H1 (cell line): ENCODE measurements around the gene CHCHD1. TPM values are rescaled to one million over a fixed set of nuclear protein-coding genes. Genes with fewer than 3 reads are reported as not detected.
A peak's percentile ranks its signal among the peaks of the same experiment; 100 is the strongest.

Experiments used
- ATF2 ChIP-seq: IDR thresholded peaks from 2 replicates; pipeline ENCODE4 v1.6.1; 2012; ENCODE audit warnings: low read length, inconsistent platforms
- BACH1 ChIP-seq: IDR thresholded peaks from 2 replicates; pipeline ENCODE4 v1.6.1; 2012; ENCODE audit warnings: low read length, improper control_type of control experiment
- CEBPB ChIP-seq: IDR thresholded peaks from 2 replicates; pipeline ENCODE4 v1.6.1; 2012; ENCODE audit warnings: low read depth, low read length
- EGR1 ChIP-seq: IDR thresholded peaks from 2 replicates; pipeline ENCODE4 v1.6.1; 2011; ENCODE audit warnings: low read depth, low read length, borderline replicate concordance
- GABPA ChIP-seq: IDR thresholded peaks from 2 replicates; pipeline ENCODE4 v1.6.1; 2011; ENCODE audit warnings: mild to moderate bottlenecking, low read length, moderate library complexity, borderline replicate concordance; ENCODE audit not compliant: insufficient read depth
- JUN ChIP-seq: IDR thresholded peaks from 2 replicates; pipeline ENCODE4 v1.6.1; 2011; ENCODE audit warnings: low read depth, mild to moderate bottlenecking, improper control_type of control experiment, low read length
- KDM1A ChIP-seq: fragments of 200-600, 300-600 bp; sonication (generic); IDR thresholded peaks from 2 replicates; pipeline ENCODE4 v1.7.1; 2016; ENCODE audit warnings: mild to moderate bottlenecking, low read length, borderline replicate concordance
- MAFK ChIP-seq: IDR thresholded peaks from 2 replicates; pipeline ENCODE4 v1.6.1; 2012; ENCODE audit warnings: low read depth, mild to moderate bottlenecking, improper control_type of control experiment, low read length
- PHF8 ChIP-seq: fragments of 200-600 bp; sonication (generic); conservative IDR thresholded peaks from 2 replicates; pipeline ENCODE4 v1.7.1; 2012; ENCODE audit warnings: low read depth, mild to moderate bottlenecking, inconsistent platforms, low read length, moderate library complexity
- POLR2A ChIP-seq, 2 experiments: IDR thresholded peaks; 1 replicate in 1 of 2; 2 replicates in 1 of 2; pipeline ENCODE4 v1.6.1; 2011; ENCODE audit warnings: low read depth in 2 of 2, low read length in 2 of 2, mild to moderate bottlenecking in 2 of 2; ENCODE audit errors: control extremely low read depth in 1 of 2
- POLR2AphosphoS5 ChIP-seq: IDR thresholded peaks from 2 replicates; pipeline ENCODE4 v1.6.1; 2011; ENCODE audit warnings: low read depth, low read length
- RFX5 ChIP-seq: IDR thresholded peaks from 2 replicates; pipeline ENCODE4 v1.6.1; 2011; ENCODE audit warnings: low read depth, low read length, improper control_type of control experiment, borderline replicate concordance
- RXRA ChIP-seq: IDR thresholded peaks from 2 replicates; pipeline ENCODE4 v1.6.1; 2011; ENCODE audit warnings: low read depth, mild to moderate bottlenecking, low read length, moderate library complexity; ENCODE audit not compliant: insufficient read depth
- SUZ12 ChIP-seq: fragments of 200-600 bp; sonication (generic); IDR thresholded peaks from 2 replicates; pipeline ENCODE4 v1.6.1; 2012; ENCODE audit warnings: mild to moderate bottlenecking, inconsistent platforms, low read length, moderate library complexity, mixed read lengths
- TAF1 ChIP-seq: IDR thresholded peaks from 2 replicates; pipeline ENCODE4 v1.6.1; 2011; ENCODE audit warnings: mild to moderate bottlenecking, low read depth, low read length
- TCF12 ChIP-seq: IDR thresholded peaks from 2 replicates; pipeline ENCODE4 v1.6.1; 2011; ENCODE audit warnings: low read depth, mild to moderate bottlenecking, low read length
- USF2 ChIP-seq: IDR thresholded peaks from 2 replicates; pipeline ENCODE4 v1.6.1; 2011; ENCODE audit warnings: low read length, improper control_type of control experiment
- YY1 ChIP-seq: IDR thresholded peaks from 2 replicates; pipeline ENCODE4 v1.6.1; 2011; ENCODE audit warnings: low read depth, mild to moderate bottlenecking, low read length
- polyA plus RNA-seq, 7 experiments: library from polyadenylated mRNA; depleted of rRNA in 3 of 7; stranded (reverse) in 5 of 7; unstranded in 2 of 7; fragments of >200 nt in 5 of 7; fragments of 200-250 nt in 2 of 7; gene quantifications; 1 replicate in 5 of 7; 2 replicates in 1 of 7; 4 replicates in 1 of 7; pipeline versions ENCODE4 v1.2.1 to v1.2.3, GENCODE V29; 2011 to 2013; ENCODE audit warnings: missing spikeins in 2 of 7, mixed read lengths in 2 of 7
- total RNA-seq: library from RNA; stranded (reverse); fragmentation: NEBNext Ultra II Directional; extraction: Animal tissue kit (Norgen Biotek cat#: 25700); gene quantifications from 2 replicates; pipeline ENCODE4 v1.2.1, GENCODE V29; 2021
- TF ChIP-seq, protein P1 (sequence below): IDR thresholded peaks from 2 replicates; pipeline ENCODE4 v1.6.1; 2012; ENCODE audit warnings: inconsistent platforms
- TF ChIP-seq, protein P2 (sequence below), 3 experiments: IDR thresholded peaks; 1 replicate in 2 of 3; 2 replicates in 1 of 3; pipeline versions ENCODE4 v1.5.1 to v1.6.1; 2011; ENCODE audit warnings: low read length in 3 of 3, mild to moderate bottlenecking in 3 of 3, inconsistent platforms in 2 of 3, low read depth in 1 of 3, moderate library complexity in 1 of 3; ENCODE audit not compliant: insufficient read depth in 1 of 3; ENCODE audit errors: control extremely low read depth in 1 of 3

Gene CHCHD1
- total and polyA plus RNA-seq, 2 of the 8 experiments (the other 6 are each of a cell fraction or from before 2014, with no cell fraction given) = 44.9 to 58.1 TPM

DNA sequence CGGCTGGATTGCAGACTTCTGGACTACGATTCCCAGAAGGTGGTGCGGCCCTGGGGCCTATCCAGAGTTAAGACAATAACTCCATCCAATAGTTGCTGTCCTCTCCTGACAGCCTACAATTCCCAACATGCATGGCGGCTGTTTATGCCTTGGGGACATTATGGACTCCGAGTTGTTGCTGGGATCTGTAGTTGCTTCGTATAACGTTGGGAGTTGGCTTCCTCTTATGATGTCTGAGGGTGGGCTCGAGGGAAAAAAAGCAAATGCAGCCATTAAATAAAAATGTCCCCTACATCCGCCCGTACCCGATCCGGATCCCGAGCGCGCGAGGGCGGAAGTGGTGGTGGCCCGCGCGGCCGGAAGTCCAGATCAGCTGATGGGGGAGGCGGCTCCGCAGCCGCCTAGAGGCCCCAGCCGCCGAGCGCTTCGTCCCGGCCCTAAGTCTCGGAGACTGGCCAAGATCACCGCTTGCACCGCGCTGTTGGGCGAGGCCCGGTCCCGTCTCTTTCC lies 3.4 kb downstream of the CHCHD1 start, which contains the start of gene ZSWIM8 (continued):
- TF ChIP-seq, protein P1, sequence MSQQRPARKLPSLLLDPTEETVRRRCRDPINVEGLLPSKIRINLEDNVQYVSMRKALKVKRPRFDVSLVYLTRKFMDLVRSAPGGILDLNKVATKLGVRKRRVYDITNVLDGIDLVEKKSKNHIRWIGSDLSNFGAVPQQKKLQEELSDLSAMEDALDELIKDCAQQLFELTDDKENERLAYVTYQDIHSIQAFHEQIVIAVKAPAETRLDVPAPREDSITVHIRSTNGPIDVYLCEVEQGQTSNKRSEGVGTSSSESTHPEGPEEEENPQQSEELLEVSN = no peak
- TF ChIP-seq ATF2 = no peak
- peak; percentile 88 for TF ChIP-seq YY1
- TF ChIP-seq GABPA = peak; percentile 92
- TF ChIP-seq PHF8 = peak; percentile 60; the same call in 1 of the 2 replicates
- no peak for TF ChIP-seq EGR1
- TF ChIP-seq TCF12 = no peak
- no peak for TF ChIP-seq MAFK
- no peak for TF ChIP-seq CEBPB
- TF ChIP-seq TAF1 = peak; percentile 51; the same call in 1 of the 2 replicates
- TF ChIP-seq POLR2AphosphoS5 = no peak
- TF ChIP-seq BACH1 = peak; percentile 93
- TF ChIP-seq, protein P2, sequence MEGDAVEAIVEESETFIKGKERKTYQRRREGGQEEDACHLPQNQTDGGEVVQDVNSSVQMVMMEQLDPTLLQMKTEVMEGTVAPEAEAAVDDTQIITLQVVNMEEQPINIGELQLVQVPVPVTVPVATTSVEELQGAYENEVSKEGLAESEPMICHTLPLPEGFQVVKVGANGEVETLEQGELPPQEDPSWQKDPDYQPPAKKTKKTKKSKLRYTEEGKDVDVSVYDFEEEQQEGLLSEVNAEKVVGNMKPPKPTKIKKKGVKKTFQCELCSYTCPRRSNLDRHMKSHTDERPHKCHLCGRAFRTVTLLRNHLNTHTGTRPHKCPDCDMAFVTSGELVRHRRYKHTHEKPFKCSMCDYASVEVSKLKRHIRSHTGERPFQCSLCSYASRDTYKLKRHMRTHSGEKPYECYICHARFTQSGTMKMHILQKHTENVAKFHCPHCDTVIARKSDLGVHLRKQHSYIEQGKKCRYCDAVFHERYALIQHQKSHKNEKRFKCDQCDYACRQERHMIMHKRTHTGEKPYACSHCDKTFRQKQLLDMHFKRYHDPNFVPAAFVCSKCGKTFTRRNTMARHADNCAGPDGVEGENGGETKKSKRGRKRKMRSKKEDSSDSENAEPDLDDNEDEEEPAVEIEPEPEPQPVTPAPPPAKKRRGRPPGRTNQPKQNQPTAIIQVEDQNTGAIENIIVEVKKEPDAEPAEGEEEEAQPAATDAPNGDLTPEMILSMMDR (IDR thresholded peaks at IDR 0.05; ENCODE audit: control extremely low read depth in 1 of 3, insufficient read depth in 1 of 3, low read depth in 1 of 3, low read length in 3 of 3) = peak in 1 of 3 experiments; percentile 2; a peak in 1 of 4 replicates
- no peak for TF ChIP-seq RFX5
- TF ChIP-seq JUN = no peak
- TF ChIP-seq POLR2A (IDR thresholded peaks at IDR 0.05; ENCODE audit: control extremely low read depth in 1 of 2, low read depth in 2 of 2, low read length in 2 of 2) = no peak
- no peak for TF ChIP-seq KDM1A
- no peak for TF ChIP-seq SUZ12
- TF ChIP-seq RXRA = no peak
- TF ChIP-seq USF2 = peak; percentile 56
